ENCODE data around the gene ULK2. TPM values are rescaled to one million over a fixed set of nuclear protein-coding genes. Genes with fewer than 3 reads are reported as not detected.
A peak's percentile ranks its signal among the peaks of the same experiment; 100 is the strongest.
"Not testable (repeated sequence)": the region's sequence is repeated elsewhere in the genome, so short reads cannot be mapped to it uniquely, and the experiment has no call there.

ULK2 gene
- total RNA-seq, 1 experiment from 2014 or later: 22.8 TPM

- H3K4me1 ChIP-seq (ENCODE audit: control insufficient read depth, insufficient read depth, low read length): peaks cover 10% of the 10 kb centered on the region; the same call in 1 of the 2 replicates
- ATAC-seq (peak; percentile 98; the same call in 1 of the 2 replicates), DNase-seq (ENCODE audit: low read depth, low spot score) (no peak)
- H3K27me3 ChIP-seq (ENCODE audit: control insufficient read depth, insufficient read depth, low read length): no peaks in the 10 kb centered on the region
- no peak overlapping the region for H3K27ac ChIP-seq (ENCODE audit: low read length)
- H3K4me3 ChIP-seq (ENCODE audit: low read depth in 2 of 2, low read length in 2 of 2): no peak overlapping the region
- ChIA-PET CTCF (interaction anchor here (0.5 to 1.7 kb wide), 8 partner anchors 22 to 252 kb away, joined by 3 to 5 read pairs (median 4); partner anchors contain the start of gene ALDH3A2), POLR2A (no interaction called here)
- no peaks in the 10 kb centered on the region for H3K9me3 ChIP-seq (ENCODE audit: control insufficient read depth, insufficient read depth, low read depth, low read length)
- in situ Hi-C loops (cut with HindIII; ENCODE audit: low pct_unique_long_range_greater_than_20kb, low sequenced_read_pairs) (no loop called here), intact Hi-C loops (cut with micrococcal nuclease; ENCODE audit: unreplicated experiment) (loop anchor here (1.0 kb wide), 1 partner anchor 252 kb away; no protein-coding TSS in a partner anchor)
- no peak for TF ChIP-seq TCF7L2 (IDR thresholded peaks at IDR 0.05; ENCODE audit: low read depth, low read length)
- TF ChIP-seq, protein P1, sequence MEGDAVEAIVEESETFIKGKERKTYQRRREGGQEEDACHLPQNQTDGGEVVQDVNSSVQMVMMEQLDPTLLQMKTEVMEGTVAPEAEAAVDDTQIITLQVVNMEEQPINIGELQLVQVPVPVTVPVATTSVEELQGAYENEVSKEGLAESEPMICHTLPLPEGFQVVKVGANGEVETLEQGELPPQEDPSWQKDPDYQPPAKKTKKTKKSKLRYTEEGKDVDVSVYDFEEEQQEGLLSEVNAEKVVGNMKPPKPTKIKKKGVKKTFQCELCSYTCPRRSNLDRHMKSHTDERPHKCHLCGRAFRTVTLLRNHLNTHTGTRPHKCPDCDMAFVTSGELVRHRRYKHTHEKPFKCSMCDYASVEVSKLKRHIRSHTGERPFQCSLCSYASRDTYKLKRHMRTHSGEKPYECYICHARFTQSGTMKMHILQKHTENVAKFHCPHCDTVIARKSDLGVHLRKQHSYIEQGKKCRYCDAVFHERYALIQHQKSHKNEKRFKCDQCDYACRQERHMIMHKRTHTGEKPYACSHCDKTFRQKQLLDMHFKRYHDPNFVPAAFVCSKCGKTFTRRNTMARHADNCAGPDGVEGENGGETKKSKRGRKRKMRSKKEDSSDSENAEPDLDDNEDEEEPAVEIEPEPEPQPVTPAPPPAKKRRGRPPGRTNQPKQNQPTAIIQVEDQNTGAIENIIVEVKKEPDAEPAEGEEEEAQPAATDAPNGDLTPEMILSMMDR (IDR thresholded peaks at IDR 0.05): peak; percentile 98
- no TSS peak for BruUV-seq (replicated peaks)
- no peaks in the 10 kb centered on the region for H3K36me3 ChIP-seq (ENCODE audit: control insufficient read depth, insufficient read depth, low read length)
These were observed 101.1 kb downstream of the ULK2 start for GRCh38 chr17:19766421-19767270.

- no peaks in the 10 kb centered on the region for H3K9me3 ChIP-seq (ENCODE audit: control insufficient read depth, insufficient read depth, low read depth, low read length)
- in situ Hi-C loops (cut with HindIII; ENCODE audit: low pct_unique_long_range_greater_than_20kb, low sequenced_read_pairs): no loop called here
- H3K27me3 ChIP-seq (ENCODE audit: control insufficient read depth, insufficient read depth, low read length): no peaks in the 10 kb centered on the region
- ChIA-PET POLR2A (no interaction called here), CTCF (interaction anchor here (0.7 to 1.7 kb wide), 2 partner anchors 25 to 46 kb away, joined by 4 to 5 read pairs; no protein-coding TSS in a partner anchor)
- no peak overlapping the region for H3K27ac ChIP-seq (ENCODE audit: low read length)
- H3K4me1 ChIP-seq (ENCODE audit: control insufficient read depth, insufficient read depth, low read length): peaks cover 10% of the 10 kb centered on the region; the same call in 1 of the 2 replicates
- H3K4me3 ChIP-seq (ENCODE audit: low read depth in 2 of 2, low read length in 2 of 2): no peak overlapping the region
- no peaks in the 10 kb centered on the region for H3K36me3 ChIP-seq (ENCODE audit: control insufficient read depth, insufficient read depth, low read length)
- DNase-seq (ENCODE audit: low read depth, low spot score) (no peak), ATAC-seq (no peak)
- TF ChIP-seq REST (IDR thresholded peaks at IDR 0.05; ENCODE audit: insufficient read depth in 1 of 2, low read depth in 2 of 2, low read length in 1 of 2) (no peak), SIN3A (IDR thresholded peaks at IDR 0.05; ENCODE audit: borderline replicate concordance, insufficient read depth, low read depth, low read length) (no peak), TCF7L2 (IDR thresholded peaks at IDR 0.05; ENCODE audit: low read depth, low read length) (no peak), POLR2AphosphoS5 (IDR thresholded peaks at IDR 0.05; ENCODE audit: low read depth, low read length) (no peak)
- TF ChIP-seq, protein P1 (IDR thresholded peaks at IDR 0.05): no peak
- BruUV-seq (replicated peaks): no TSS peak
- intact Hi-C loops (cut with micrococcal nuclease; ENCODE audit: unreplicated experiment): loop anchor here (1.0 kb wide), 1 partner anchor 252 kb away; no protein-coding TSS in a partner anchor
These were observed 101.7 kb downstream of the ULK2 start for GRCh38 chr17:19766016-19766415.

DNA sequence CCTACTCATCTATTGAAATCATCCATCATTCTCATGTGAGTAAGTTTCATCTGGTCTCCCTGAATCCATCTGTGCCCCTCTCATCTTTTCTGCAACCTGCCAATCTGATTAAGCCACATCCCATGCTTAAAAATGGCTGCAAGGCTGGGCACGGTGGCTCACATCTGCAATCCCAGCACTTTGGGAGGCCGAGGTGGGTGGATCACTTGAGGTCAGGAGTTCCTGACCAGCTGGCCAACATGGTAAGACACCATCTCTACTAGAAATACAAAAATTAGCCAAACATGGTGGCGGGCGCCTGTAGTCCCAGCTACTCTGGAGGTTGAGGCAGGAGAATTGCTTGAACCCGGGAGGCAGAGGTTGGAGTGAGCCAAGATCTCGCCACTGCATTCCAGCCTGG, 103.7 kb downstream of the ULK2 start:
- H3K36me3 ChIP-seq (ENCODE audit: control insufficient read depth, insufficient read depth, low read length); H3K4me3 ChIP-seq (ENCODE audit: low read depth in 2 of 2, low read length in 2 of 2); in situ Hi-C loops (cut with HindIII; ENCODE audit: low pct_unique_long_range_greater_than_20kb, low sequenced_read_pairs); DNase-seq (ENCODE audit: low read depth, low spot score); H3K4me1 ChIP-seq (ENCODE audit: control insufficient read depth, insufficient read depth, low read length); H3K27me3 ChIP-seq (ENCODE audit: control insufficient read depth, insufficient read depth, low read length); BruUV-seq (replicated peaks); POLR2A ChIA-PET; intact Hi-C loops (cut with micrococcal nuclease; ENCODE audit: unreplicated experiment); H3K27ac ChIP-seq (ENCODE audit: low read length); H3K9me3 ChIP-seq (ENCODE audit: control insufficient read depth, insufficient read depth, low read depth, low read length); ATAC-seq: not testable (repeated sequence)
- CTCF ChIA-PET: interaction anchor here (1.6 kb wide), 1 partner anchor 115 kb away, joined by 4 read pairs; the partner anchor contains the start of gene ALDH3A2

All from Panc1 (cell line).